ENCODE results near the gene NEAT1. TPM values are rescaled to one million over a fixed set of nuclear protein-coding genes. Genes with fewer than 3 reads are reported as not detected.

NEAT1 gene
- total and polyA plus RNA-seq, 2 of the 8 experiments (the other 6 are each of a cell fraction or from before 2014, with no cell fraction given) = 2.4 to 10.7 TPM

- peak; percentile 83 for TF ChIP-seq E2F6 (IDR thresholded peaks at IDR 0.05)
- TF ChIP-seq TAF1 (IDR thresholded peaks at IDR 0.05; ENCODE audit: low read depth, low read length) = peak; percentile 79; the same call in 1 of the 2 replicates
- peak; percentile 13 to 75; a peak in 2 of 3 replicates for TF ChIP-seq EP300 (IDR thresholded peaks at IDR 0.05; ENCODE audit: borderline replicate concordance in 1 of 2, low read depth in 2 of 2, low read length in 2 of 2)
Observed at GRCh38 chr11:65418681-65419459, 3.7 kb upstream of the NEAT1 start (continued).

Data from H1 (cell line).